Epidermal melanocyte (primary cell): ENCODE results near the gene TMPRSS15.

Source experiments
- DNase-seq: peaks from one replicate; pipeline ENCODE4 v3.0.0; 2011; ENCODE audit warnings: low spot score; ENCODE audit not compliant: insufficient read length

The TMPRSS15 gene

GRCh38 chr21:18245464-18245967, 158.1 kb downstream of the TMPRSS15 start:
- DNase-seq = no peak

GRCh38 chr21:18244671-18245463, 158.7 kb downstream of the TMPRSS15 start, which contains the start of gene CHODL:
Gene CHODL, plus strand, starts transcription at chr21:18244833. Its CDS starts 391 bp downstream, at chr21:18245224.
- DNase-seq = no peak

GRCh38 chr21:18235545-18235944, 168.0 kb downstream of the TMPRSS15 start:
- no peak for DNase-seq

- DNase-seq = no peak
Observed at GRCh38 chr21:18228060-18228739, 175.4 kb downstream of the TMPRSS15 start.

GRCh38 chr21:18222346-18222745, 181.2 kb downstream of the TMPRSS15 start:
- DNase-seq = no peak

GRCh38 chr21:18220498-18220897, 183.1 kb downstream of the TMPRSS15 start:
- no peak for DNase-seq
